LNCAP (cell line): ENCODE results near the gene EDC4.

Experiments
- TF ChIP-seq, protein P1 (sequence below): fragments of 450-650 bp; IDR thresholded peaks from 2 replicates; pipeline ENCODE4 v1.5.1; 2017; ENCODE audit warnings: mild to moderate bottlenecking

The EDC4 gene

DNA sequence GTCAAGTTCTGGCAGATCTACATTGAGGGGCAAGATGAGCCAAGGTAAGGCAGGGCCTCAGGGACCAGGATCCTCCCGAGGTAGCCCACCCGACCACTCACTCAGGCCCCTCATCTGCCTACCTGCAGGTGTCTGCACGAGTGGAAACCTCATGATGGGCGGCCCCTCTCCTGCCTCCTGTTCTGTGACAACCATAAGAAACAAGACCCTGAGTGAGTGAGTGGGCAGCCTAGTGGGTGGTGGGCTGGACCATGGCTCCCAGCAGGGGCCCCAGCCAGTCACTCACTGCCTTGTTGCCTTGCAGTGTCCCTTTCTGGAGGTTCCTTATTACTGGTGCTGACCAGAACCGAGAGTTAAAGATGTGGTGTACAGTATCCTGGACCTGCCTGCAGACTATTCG, 5.4 kb downstream of the EDC4 start:
- TF ChIP-seq, protein P1, sequence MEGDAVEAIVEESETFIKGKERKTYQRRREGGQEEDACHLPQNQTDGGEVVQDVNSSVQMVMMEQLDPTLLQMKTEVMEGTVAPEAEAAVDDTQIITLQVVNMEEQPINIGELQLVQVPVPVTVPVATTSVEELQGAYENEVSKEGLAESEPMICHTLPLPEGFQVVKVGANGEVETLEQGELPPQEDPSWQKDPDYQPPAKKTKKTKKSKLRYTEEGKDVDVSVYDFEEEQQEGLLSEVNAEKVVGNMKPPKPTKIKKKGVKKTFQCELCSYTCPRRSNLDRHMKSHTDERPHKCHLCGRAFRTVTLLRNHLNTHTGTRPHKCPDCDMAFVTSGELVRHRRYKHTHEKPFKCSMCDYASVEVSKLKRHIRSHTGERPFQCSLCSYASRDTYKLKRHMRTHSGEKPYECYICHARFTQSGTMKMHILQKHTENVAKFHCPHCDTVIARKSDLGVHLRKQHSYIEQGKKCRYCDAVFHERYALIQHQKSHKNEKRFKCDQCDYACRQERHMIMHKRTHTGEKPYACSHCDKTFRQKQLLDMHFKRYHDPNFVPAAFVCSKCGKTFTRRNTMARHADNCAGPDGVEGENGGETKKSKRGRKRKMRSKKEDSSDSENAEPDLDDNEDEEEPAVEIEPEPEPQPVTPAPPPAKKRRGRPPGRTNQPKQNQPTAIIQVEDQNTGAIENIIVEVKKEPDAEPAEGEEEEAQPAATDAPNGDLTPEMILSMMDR, result no peak

DNA sequence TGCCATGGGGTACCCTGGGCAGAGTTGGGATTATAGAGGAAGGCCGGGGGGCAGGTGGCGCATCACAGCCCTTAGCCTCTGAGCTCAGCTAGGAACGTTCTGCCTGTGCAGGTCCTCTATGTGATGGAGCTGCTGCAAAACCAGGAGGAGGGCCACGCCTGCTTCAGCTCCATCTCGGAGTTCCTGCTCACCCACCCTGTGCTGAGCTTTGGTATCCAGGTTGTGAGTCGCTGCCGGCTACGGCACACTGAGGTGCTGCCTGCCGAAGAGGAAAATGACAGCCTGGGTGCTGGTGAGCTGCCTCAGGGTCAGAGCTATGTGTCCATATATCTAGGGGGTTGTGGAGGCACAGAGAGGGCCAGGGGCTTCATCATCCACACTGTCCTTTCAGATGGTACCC, 6.0 kb downstream of the EDC4 start:
- TF ChIP-seq, protein P1, result no peak

DNA sequence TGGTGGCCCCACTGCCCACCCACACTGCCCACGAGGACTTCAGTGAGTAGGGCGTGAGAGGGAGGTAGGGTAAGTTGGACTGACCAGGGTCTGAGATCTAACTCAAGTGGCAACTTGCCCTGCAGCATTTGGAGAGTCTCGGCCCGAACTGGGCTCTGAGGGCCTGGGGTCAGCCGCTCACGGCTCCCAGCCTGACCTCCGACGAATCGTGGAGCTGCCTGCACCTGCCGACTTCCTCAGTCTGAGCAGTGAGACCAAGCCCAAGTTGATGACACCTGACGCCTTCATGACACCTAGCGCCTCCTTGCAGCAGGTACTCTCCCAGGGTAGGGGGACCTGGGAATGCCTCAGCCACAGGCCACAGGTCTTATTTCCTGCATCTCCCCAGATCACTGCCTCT, 6.6 kb downstream of the EDC4 start:
- TF ChIP-seq, protein P1, result no peak

DNA sequence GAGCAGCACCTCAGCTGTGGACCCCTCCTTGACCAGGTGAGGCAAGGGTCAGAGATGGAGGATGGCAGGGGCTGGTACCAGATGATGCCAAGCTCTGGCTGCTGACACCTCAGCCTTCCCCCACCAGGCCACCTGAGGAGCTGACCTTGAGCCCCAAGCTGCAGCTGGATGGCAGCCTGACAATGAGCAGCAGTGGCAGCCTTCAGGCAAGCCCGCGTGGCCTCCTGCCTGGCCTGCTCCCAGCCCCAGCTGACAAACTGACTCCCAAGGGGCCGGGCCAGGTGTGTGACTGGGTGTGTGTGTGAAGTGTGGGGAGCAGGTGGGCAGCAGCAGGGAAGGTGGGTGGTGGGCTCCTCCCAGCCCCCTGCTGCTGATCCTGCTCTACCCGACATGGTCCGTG, 7.1 kb downstream of the EDC4 start:
- TF ChIP-seq, protein P1, result no peak

DNA sequence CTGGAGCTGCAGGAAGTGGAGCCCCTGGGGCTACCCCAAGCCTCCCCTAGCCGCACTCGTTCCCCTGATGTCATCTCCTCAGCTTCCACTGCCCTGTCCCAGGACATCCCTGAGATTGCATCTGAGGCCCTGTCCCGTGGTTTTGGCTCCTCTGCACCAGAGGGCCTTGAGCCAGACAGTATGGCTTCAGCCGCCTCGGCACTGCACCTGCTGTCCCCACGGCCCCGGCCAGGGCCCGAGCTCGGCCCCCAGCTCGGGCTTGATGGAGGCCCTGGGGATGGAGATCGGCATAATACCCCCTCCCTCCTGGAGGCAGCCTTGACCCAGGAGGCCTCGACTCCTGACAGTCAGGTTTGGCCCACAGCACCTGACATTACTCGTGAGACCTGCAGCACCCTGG, 7.7 kb downstream of the EDC4 start:
- TF ChIP-seq, protein P1, result no peak

DNA sequence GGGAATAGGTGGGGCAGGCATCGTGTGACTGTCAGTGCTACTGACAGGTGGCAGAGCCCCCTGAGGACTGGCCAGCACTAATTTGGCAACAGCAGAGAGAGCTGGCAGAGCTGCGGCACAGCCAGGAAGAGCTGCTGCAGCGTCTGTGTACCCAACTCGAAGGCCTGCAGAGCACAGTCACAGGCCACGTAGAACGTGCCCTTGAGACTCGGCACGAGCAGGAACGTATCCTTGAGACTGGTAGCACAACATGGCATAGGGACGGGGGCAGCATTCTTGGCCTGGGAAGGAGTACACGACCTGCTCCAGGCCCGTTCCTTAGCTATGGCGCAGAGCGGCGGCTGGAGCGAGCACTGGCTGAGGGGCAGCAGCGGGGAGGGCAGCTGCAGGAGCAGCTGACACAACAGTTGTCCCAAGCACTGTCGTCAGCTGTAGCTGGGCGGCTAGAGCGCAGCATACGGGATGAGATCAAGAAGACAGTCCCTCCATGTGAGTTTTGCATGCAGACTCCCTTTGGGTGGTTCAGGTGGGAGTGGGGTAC, 8.8 kb downstream of the EDC4 start:
- TF ChIP-seq, protein P1, result no peak

DNA sequence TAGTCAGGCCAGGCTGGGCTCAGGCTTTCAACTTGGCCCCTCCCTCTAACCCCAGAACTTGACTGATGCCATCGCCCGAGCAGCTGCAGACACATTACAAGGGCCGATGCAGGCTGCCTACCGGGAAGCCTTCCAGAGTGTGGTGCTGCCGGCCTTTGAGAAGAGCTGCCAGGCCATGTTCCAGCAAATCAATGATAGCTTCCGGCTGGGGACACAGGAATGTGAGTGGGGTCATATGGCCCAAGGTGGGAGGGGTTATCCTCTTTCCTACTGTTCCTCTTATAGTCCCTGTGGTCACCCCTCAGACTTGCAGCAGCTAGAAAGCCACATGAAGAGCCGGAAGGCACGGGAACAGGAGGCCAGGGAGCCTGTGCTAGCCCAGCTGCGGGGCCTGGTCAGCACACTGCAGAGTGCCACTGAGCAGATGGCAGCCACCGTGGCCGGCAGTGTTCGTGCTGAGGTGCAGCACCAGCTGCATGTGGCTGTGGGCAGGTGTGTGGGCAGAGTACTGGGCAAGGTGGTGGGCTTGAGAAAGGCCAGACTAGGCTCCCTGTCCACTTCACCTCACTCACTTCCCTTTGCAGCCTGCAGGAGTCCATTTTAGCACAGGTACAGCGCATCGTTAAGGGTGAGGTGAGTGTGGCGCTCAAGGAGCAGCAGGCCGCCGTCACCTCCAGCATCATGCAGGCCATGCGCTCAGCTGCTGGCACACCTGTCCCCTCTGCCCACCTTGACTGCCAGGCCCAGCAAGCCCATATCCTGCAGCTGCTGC, 9.7 kb downstream of the EDC4 start:
- TF ChIP-seq, protein P1, result no peak
